ENCODE data around the gene INO80B. TPM values are rescaled to one million over a fixed set of nuclear protein-coding genes. Genes with fewer than 3 reads are reported as not detected.
A peak's percentile ranks its signal among the peaks of the same experiment; 100 is the strongest.
"Not testable (repeated sequence)": the region's sequence is repeated elsewhere in the genome, so short reads cannot be mapped to it uniquely, and the experiment has no call there.

The INO80B gene
- total and polyA plus RNA-seq, 9 of the 15 experiments (the other 6 are each of a cell fraction or from before 2014, with no cell fraction given), result 0.41 to 22.6 (median 9.0) TPM

GRCh38 chr2:74460187-74460586 lies 5.3 kb downstream of the INO80B start:
- WGBS (ENCODE audit: insufficient coverage, low coverage, missing lambda C conversion rate), result 73% methylated on average over 6 of the region's 10 CpGs
- TF ChIP-seq POLR2B (IDR thresholded peaks at IDR 0.05; ENCODE audit: low read depth, partially characterized antibody), result peak; percentile 5
- H4K20me1 ChIP-seq (replicated peaks; ENCODE audit: control insufficient read depth, insufficient read depth, low read length); H3K4me3 ChIP-seq; H3K9ac ChIP-seq (ENCODE audit: insufficient read depth in 1 of 2, low read depth in 2 of 2, low read length in 2 of 2); H3K9me3 ChIP-seq (replicated peaks; ENCODE audit: control insufficient read depth, insufficient read depth, low read depth, low read length); in situ Hi-C loops (cut with MboI); H3K27ac ChIP-seq (ENCODE audit: extremely low read depth, low read depth, low read length); DNase-seq (ENCODE audit: extremely low read depth in 1 of 4, low spot score in 3 of 4); BruUV-seq (replicated peaks); ATAC-seq; FAIRE-seq; CTCF ChIA-PET (ENCODE audit: low intra/inter-chr PET ratio); H2AFZ ChIP-seq (ENCODE audit: low read depth, low read length); H3K9me1 ChIP-seq (ENCODE audit: control insufficient read depth, insufficient read depth, low read length); intact Hi-C loops (cut with micrococcal nuclease); H3K4me2 ChIP-seq (ENCODE audit: insufficient read depth, low read length); H3K27me3 ChIP-seq (ENCODE audit: control insufficient read depth in 2 of 2, insufficient read depth in 2 of 2, low read length in 2 of 2): not testable (repeated sequence)
- Histone ChIP-seq H3K4me1 (replicated peaks in 1 of 2; ENCODE audit: control insufficient read depth in 2 of 2, insufficient read depth in 2 of 2, low read length in 2 of 2) (peaks cover 10 to 47% of the 10 kb centered on the region in 2 experiments), H3K79me2 (ENCODE audit: control insufficient read depth, insufficient read depth, low read length) (peaks cover 25% of the 10 kb centered on the region), H3K36me3 (ENCODE audit: control insufficient read depth, insufficient read depth, low read length) (peaks cover 35% of the 10 kb centered on the region)
- POLR2A ChIA-PET, result interaction anchor here (0.6 to 2.5 kb wide), 4 partner anchors 39 to 433 kb away, joined by 3 to 12 read pairs (median 4); partner anchors contain the start of genes C2orf81 and WDR54

GRCh38 chr2:74461187-74462053 lies 6.5 kb downstream of the INO80B start:
- Histone ChIP-seq H3K9me3 (replicated peaks; ENCODE audit: control insufficient read depth, insufficient read depth, low read depth, low read length) (no peaks in the 10 kb centered on the region), H4K20me1 (replicated peaks; ENCODE audit: control insufficient read depth, insufficient read depth, low read length) (no peaks in the 10 kb centered on the region; the same call in 1 of the 2 replicates), H3K4me3 (no peak overlapping the region), H3K79me2 (ENCODE audit: control insufficient read depth, insufficient read depth, low read length) (peaks cover 21% of the 10 kb centered on the region), H3K9me1 (ENCODE audit: control insufficient read depth, insufficient read depth, low read length) (no peaks in the 10 kb centered on the region), H3K27me3 (ENCODE audit: control insufficient read depth in 2 of 2, insufficient read depth in 2 of 2, low read length in 2 of 2) (no peaks in the 10 kb centered on the region), H3K4me1 (replicated peaks in 1 of 2; ENCODE audit: control insufficient read depth in 2 of 2, insufficient read depth in 2 of 2, low read length in 2 of 2) (peaks cover 4 to 48% of the 10 kb centered on the region in 2 experiments; a peak in 4 of 5 replicates), H3K27ac (ENCODE audit: extremely low read depth, low read depth, low read length) (no peak overlapping the region; the same call in 2 of the 3 replicates), H2AFZ (ENCODE audit: low read depth, low read length) (no peak overlapping the region), H3K36me3 (ENCODE audit: control insufficient read depth, insufficient read depth, low read length) (peaks cover 32% of the 10 kb centered on the region), H3K4me2 (ENCODE audit: insufficient read depth, low read length) (no peak overlapping the region), H3K9ac (ENCODE audit: insufficient read depth in 1 of 2, low read depth in 2 of 2, low read length in 2 of 2) (no peak overlapping the region)
- no TSS peak for BruUV-seq (replicated peaks)
- in situ Hi-C loops (cut with MboI), result no loop called here
- intact Hi-C loops (cut with micrococcal nuclease), result no loop called here
- no peak for FAIRE-seq
- ChIA-PET CTCF (ENCODE audit: low intra/inter-chr PET ratio) (no interaction called here), POLR2A (interaction anchor here (0.6 to 1.0 kb wide), 4 partner anchors 10 to 341 kb away, joined by 3 to 6 read pairs (median 3); no protein-coding TSS in a partner anchor)
- WGBS (ENCODE audit: insufficient coverage, low coverage, missing lambda C conversion rate), result 92% methylated on average over 18 of the region's 27 CpGs
- peak in 1 of 4 experiments; percentile 47 for DNase-seq (ENCODE audit: extremely low read depth in 1 of 4, low spot score in 3 of 4)
- ATAC-seq, result no peak
- peak; percentile 64 for TF ChIP-seq RBFOX2 (IDR thresholded peaks at IDR 0.05; ENCODE audit: low read depth, low read length)
- TF ChIP-seq RAD21 (CRISPR knock-in tag; conservative IDR thresholded peaks at IDR 0.05 in 1 of 2, IDR thresholded peaks at IDR 0.05 in 1 of 2), result peak in 1 of 2 experiments; percentile 18; a peak in 1 of 4 replicates
- peak; percentile 40; the same call in 1 of the 2 replicates for TF ChIP-seq ZNF263 (CRISPR knock-in tag; IDR thresholded peaks at IDR 0.05; ENCODE audit: borderline replicate concordance)
- peak; percentile 70; the same call in 1 of the 2 replicates for TF ChIP-seq ZBTB7A (IDR thresholded peaks at IDR 0.05; ENCODE audit: borderline replicate concordance, control insufficient read depth, low read depth, low read length)
- no peak for TF ChIP-seq NR0B1 (IDR thresholded peaks at IDR 0.05; ENCODE audit: partially characterized antibody)
- peak; percentile 99 for TF ChIP-seq ZBTB33 (CRISPR knock-in tag; IDR thresholded peaks at IDR 0.05)
- TF ChIP-seq ZNF253 (CRISPR knock-in tag; conservative IDR thresholded peaks at IDR 0.05), result no peak
- TF ChIP-seq ZNF212 (CRISPR knock-in tag; IDR thresholded peaks at IDR 0.05), result no peak
- TF ChIP-seq POLR2A (conservative IDR thresholded peaks at IDR 0.05), result 0 out of 2 replicates have a peak, but pooled peaks have one; percentile 5

Measured in K562 (cell line).